OCI-LY3 (cell line): ENCODE measurements around the gene TERC.

ENCODE experiments used
- EZH2phosphoT487 ChIP-seq: fragments of 200-600 bp; shearing (Covaris generic); IDR thresholded peaks from 2 replicates; pipeline ENCODE4 v1.6.1; 2018; ENCODE audit warnings: antibody characterized with exemption, mixed run types, low read depth
- TF ChIP-seq, protein P1 (sequence below): fragments of 200-600, 300-600 bp; sonication (generic); IDR thresholded peaks from 2 replicates; pipeline ENCODE4 v1.5.1; 2014; ENCODE audit warnings: antibody characterized with exemption, low read length, low read depth

DNA sequence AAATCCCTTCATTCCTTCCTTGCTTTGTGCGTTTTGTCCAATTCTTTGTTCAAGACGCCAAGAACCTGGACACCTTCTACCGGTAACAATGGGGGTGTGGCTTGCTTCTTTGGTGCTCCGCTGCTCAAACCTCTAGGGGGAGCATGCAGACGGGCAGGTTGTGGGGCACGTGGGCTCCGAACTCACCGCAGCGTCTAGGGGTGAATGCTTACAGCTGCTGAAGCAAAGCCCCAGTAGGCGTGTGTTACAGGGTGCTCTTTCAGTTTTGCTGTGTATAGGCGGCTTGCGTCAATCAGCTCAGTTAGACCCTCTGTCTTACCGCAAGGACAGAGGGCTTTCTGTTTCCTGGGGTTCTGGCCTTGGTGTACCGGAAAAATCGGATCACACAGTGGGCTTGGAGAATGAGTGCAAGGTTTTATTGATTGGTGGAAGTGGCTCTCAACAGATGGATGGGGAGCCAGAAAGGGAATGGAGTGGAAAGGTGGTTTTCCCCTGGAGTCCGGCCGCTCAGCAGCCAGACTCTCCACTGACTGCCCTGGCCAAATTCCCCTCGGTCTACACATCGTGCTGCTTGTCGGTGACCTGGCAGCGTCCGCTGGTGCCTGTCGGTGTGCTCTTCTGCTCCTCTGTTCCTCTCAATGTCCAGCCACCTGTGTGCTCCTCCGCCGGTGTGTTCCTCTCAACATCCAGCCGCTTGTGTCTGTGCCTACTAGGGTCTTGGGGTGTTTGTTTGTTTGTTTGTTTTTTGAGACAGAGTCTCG lies 49.1 kb upstream of the TERC start:
- TF ChIP-seq, protein P1, sequence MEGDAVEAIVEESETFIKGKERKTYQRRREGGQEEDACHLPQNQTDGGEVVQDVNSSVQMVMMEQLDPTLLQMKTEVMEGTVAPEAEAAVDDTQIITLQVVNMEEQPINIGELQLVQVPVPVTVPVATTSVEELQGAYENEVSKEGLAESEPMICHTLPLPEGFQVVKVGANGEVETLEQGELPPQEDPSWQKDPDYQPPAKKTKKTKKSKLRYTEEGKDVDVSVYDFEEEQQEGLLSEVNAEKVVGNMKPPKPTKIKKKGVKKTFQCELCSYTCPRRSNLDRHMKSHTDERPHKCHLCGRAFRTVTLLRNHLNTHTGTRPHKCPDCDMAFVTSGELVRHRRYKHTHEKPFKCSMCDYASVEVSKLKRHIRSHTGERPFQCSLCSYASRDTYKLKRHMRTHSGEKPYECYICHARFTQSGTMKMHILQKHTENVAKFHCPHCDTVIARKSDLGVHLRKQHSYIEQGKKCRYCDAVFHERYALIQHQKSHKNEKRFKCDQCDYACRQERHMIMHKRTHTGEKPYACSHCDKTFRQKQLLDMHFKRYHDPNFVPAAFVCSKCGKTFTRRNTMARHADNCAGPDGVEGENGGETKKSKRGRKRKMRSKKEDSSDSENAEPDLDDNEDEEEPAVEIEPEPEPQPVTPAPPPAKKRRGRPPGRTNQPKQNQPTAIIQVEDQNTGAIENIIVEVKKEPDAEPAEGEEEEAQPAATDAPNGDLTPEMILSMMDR: peak; percentile 67
- TF ChIP-seq EZH2phosphoT487: no peak
